Aorta (tissue), 4 donors: ENCODE results near the gene TDRKH. TPM values are rescaled to one million over a fixed set of nuclear protein-coding genes. Genes with fewer than 3 reads are reported as not detected.

Experiments used
- polyA plus RNA-seq, 2 donors: library from polyadenylated mRNA; stranded (reverse); fragments of 200-250 nt; gene quantifications; one replicate each; pipeline ENCODE4 v1.2.3, GENCODE V29; 2013
- total RNA-seq, 2 donors: library from RNA; stranded (reverse); fragmentation: NEBNext Ultra II Directional; extraction: Animal tissue kit (Norgen Biotek cat#: 25700); gene quantifications; one replicate each; pipeline ENCODE4 v1.2.1, GENCODE V29; 2021
- donor health status: healthy with polysubstance abuse.
- donor health status: Bipolar disorder and iron deficiency.
- donor health status: DM: no; HTN: no; CAD: no.
- donor health status: DM: yes; HTN: yes; CAD: no.

The TDRKH gene
- total and polyA plus RNA-seq, 4 donors = 1.5 to 9.1 (median 3.1) TPM

Other genes starting within 250 kb of the TDRKH start
- 10 to 100 TPM; 34.7 to 48.0 TPM for gene SNX27, start 178.4 kb downstream of the TDRKH start, total RNA-seq
- 1 to 10 TPM; 5.6 to 6.4 TPM for gene SNX27, start 178.4 kb downstream of the TDRKH start, polyA plus RNA-seq
- not detected for gene CELF3, start 73.7 kb downstream of the TDRKH start, total RNA-seq
- gene CELF3, start 73.7 kb downstream of the TDRKH start, polyA plus RNA-seq = under 1 TPM in 1 of 2 donors, not detected in 1; 0.13 TPM
- gene RIIAD1, start 69.0 kb downstream of the TDRKH start, total RNA-seq = not detected
- not detected for gene RIIAD1, start 69.0 kb downstream of the TDRKH start, polyA plus RNA-seq
- gene MRPL9, start 27.0 kb downstream of the TDRKH start, total RNA-seq = 10 to 100 TPM; 38.7 to 52.7 TPM
- gene MRPL9, start 27.0 kb downstream of the TDRKH start, polyA plus RNA-seq = 10 to 100 TPM; 39.7 to 58.9 TPM
- not detected for gene LINGO4, start 14.9 kb upstream of the TDRKH start, total RNA-seq
- gene LINGO4, start 14.9 kb upstream of the TDRKH start, polyA plus RNA-seq = not detected
- gene RORC, start 41.3 kb upstream of the TDRKH start, total RNA-seq = under 1 TPM in 1 of 2 donors, not detected in 1; 0.24 TPM
- 1 to 10 TPM in 1 of 2 donors, under 1 TPM in 1; 0.10 to 1.6 TPM for gene RORC, start 41.3 kb upstream of the TDRKH start, polyA plus RNA-seq
- not detected for gene C2CD4D, start 49.3 kb upstream of the TDRKH start, total RNA-seq
- not detected for gene C2CD4D, start 49.3 kb upstream of the TDRKH start, polyA plus RNA-seq
- gene THEM5, start 63.2 kb upstream of the TDRKH start, total RNA-seq = not detected
- gene THEM5, start 63.2 kb upstream of the TDRKH start, polyA plus RNA-seq = not detected
- gene THEM4, start 119.0 kb upstream of the TDRKH start, total RNA-seq = 10 to 100 TPM; 11.8 to 17.5 TPM
- 10 to 100 TPM in 1 of 2 donors, 1 to 10 TPM in 1; 3.8 to 12.3 TPM for gene THEM4, start 119.0 kb upstream of the TDRKH start, polyA plus RNA-seq
- gene S100A10, start 203.4 kb upstream of the TDRKH start, total RNA-seq = 100 to 1,000 TPM; 188 to 386 TPM
- 100 to 1,000 TPM; 244 to 417 TPM for gene S100A10, start 203.4 kb upstream of the TDRKH start, polyA plus RNA-seq
- gene S100A11, start 246.5 kb upstream of the TDRKH start, total RNA-seq = 100 to 1,000 TPM; 416 to 418 TPM
- 100 to 1,000 TPM; 751 to 960 TPM for gene S100A11, start 246.5 kb upstream of the TDRKH start, polyA plus RNA-seq